Choroid plexus epithelial cell (primary cell): ENCODE data around the gene SETDB1.
A peak's percentile ranks its signal among the peaks of the same experiment; 100 is the strongest.

Experiments used
- DNase-seq: peaks from one replicate; pipeline ENCODE4 v3.0.0-alpha.2; 2010; ENCODE audit warnings: low read depth
- H3K4me3 ChIP-seq: 2 replicates; pipeline ENCODE4 v1.5.1; 2011; ENCODE audit warnings: low read depth, mild to moderate bottlenecking, control low read depth, low read length, moderate library complexity
- TF ChIP-seq, protein P1 (sequence below): conservative IDR thresholded peaks from 2 replicates; pipeline ENCODE4 v1.5.1; 2011; ENCODE audit warnings: low read depth, mild to moderate bottlenecking, control low read depth, inconsistent platforms, low read length, moderate library complexity

The SETDB1 gene

DNA sequence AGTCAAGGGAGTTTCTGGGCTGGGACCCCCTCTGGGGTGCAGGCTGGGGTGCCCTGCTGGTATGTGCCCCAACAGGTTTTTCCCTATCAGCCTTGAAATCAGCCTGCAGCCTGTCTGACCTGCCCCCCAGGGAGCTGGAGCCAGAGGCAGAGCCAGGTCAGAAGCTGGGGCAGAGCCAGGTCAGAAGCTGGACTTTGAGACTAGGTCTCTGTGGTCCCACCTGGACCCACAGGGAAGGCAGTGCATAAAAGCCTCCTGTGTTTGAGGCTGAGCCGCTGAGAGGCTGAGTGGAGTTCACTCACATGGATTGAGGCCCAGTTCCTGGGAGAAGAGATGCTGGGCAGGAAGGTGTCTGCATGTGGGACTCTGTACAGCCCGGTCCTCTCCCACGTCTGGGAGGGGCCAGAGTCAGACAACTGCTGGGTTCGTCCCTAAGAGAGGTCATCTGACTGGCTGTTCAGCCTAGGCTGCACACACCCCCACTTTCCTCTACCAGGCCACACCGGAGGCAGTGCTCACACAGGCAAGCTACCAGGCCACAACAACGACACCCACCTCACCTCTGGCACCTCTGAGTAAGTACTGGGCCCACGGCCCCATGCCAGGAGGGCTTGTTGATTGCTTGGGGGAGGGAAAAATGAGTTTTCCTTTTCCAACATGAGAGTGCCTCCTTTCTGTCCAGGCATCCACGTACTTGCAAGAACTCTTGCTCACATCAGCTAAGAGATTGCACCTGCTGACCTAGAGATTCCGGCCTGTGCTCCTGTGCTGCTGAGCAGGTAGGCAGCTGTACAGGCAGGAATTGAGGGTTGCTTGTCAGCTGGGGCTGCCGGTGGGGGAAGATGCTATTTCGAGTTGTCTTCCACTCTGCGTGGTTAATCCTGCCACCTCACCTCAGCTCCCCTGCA is 55.9 kb downstream of the SETDB1 start, which contains the start of gene ANXA9:
ANXA9 (plus strand) TSS at position 488 of the 908 bp plus-strand sequence. CDS start 814 bp downstream, outside the sequence.
- TF ChIP-seq, protein P1, sequence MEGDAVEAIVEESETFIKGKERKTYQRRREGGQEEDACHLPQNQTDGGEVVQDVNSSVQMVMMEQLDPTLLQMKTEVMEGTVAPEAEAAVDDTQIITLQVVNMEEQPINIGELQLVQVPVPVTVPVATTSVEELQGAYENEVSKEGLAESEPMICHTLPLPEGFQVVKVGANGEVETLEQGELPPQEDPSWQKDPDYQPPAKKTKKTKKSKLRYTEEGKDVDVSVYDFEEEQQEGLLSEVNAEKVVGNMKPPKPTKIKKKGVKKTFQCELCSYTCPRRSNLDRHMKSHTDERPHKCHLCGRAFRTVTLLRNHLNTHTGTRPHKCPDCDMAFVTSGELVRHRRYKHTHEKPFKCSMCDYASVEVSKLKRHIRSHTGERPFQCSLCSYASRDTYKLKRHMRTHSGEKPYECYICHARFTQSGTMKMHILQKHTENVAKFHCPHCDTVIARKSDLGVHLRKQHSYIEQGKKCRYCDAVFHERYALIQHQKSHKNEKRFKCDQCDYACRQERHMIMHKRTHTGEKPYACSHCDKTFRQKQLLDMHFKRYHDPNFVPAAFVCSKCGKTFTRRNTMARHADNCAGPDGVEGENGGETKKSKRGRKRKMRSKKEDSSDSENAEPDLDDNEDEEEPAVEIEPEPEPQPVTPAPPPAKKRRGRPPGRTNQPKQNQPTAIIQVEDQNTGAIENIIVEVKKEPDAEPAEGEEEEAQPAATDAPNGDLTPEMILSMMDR, result no peak
- no peak within 1 kb of the TSS for H3K4me3 ChIP-seq
- DNase-seq, result peak; percentile 41

GRCh38 chr1:150985179-150985825 is 59.1 kb downstream of the SETDB1 start:
- H3K4me3 ChIP-seq, result no peak overlapping the region
- TF ChIP-seq, protein P1, result no peak
- no peak for DNase-seq

DNA sequence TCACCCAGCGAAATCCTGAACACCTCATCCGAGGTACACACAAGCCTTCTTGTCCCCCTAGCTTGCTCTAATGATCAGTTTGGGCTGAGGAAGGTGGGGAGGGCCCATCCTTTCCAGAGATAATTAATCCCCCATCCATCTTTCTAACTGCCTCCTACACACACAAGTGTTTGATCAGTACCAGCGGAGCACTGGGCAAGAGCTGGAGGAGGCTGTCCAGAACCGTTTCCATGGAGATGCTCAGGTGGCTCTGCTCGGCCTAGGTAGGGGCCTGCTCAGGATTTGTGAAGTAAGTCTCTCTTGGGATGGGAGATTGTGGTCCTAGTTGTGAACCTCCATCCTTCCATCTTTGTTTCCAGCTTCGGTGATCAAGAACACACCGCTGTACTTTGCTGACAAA is 61.8 kb downstream of the SETDB1 start:
- H3K4me3 ChIP-seq, result no peak overlapping the region
- no peak for DNase-seq
- TF ChIP-seq, protein P1, result no peak

DNA sequence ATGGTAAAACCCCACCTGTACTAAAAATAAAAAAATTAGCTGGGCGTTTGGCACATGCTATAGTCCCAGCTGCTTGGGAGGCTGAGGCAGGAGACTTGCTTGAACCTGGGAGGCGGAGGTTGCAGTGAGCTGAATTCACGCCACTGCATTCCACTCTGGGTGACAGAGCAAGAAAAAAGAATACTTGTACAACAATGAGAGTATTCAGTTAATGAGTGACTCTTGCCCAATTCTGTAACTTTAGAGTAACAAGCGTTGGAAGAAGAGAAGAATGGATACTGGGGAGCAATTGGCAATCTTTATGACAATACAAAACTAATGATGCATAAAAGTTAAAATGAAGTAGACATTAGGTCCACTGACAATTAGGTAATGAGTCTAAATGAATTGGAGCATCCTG is 66.5 kb downstream of the SETDB1 start:
- TF ChIP-seq, protein P1, result no peak
- H3K4me3 ChIP-seq, result no peak overlapping the region
- DNase-seq, result no peak

- TF ChIP-seq, protein P1, result no peak
- H3K4me3 ChIP-seq, result no peak overlapping the region
- DNase-seq, result no peak
Observed at GRCh38 chr1:150994248-150994647, 68.1 kb downstream of the SETDB1 start.

GRCh38 chr1:150995460-150995859 is 69.3 kb downstream of the SETDB1 start:
- TF ChIP-seq, protein P1, result no peak
- no peak overlapping the region for H3K4me3 ChIP-seq
- DNase-seq, result no peak

DNA sequence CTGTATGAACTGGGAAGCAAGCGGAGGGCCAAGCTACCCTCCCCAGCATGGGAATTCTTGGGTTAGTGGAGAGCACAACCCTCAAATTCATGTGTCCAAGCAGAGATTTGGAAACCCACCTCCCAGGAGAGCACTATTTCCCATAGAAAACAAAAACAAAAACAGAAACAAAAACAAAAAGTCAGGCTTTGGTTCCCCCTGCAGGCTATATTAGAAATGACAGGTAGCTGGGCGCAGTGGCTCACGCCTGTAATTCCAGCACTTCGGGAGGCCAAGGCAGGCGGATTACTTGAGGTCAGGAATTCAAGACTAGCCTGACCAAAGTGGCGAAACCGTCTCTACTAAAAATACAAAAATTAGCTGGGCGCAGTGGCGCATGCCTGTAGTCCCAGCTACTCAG is 69.7 kb downstream of the SETDB1 start:
- TF ChIP-seq, protein P1, result peak; percentile 66
- no peak overlapping the region for H3K4me3 ChIP-seq
- DNase-seq, result peak; percentile 75
